Adrenal gland (tissue), 12 donors: ENCODE measurements around the gene KIRREL3. TPM values are rescaled to one million over a fixed set of nuclear protein-coding genes. Genes with fewer than 3 reads are reported as not detected.

ENCODE experiments used
- DNase-seq, 7 donors: peaks; one replicate each; pipeline ENCODE4 v3.0.0-alpha.2; 2019 to 2020
- H3K27ac ChIP-seq, 5 donors: fragments of 200-600 bp; sonication (generic) in 4 of 5; 1 replicate in 3 of 5; 2 replicates in 2 of 5; pipeline versions ENCODE4 v1.5.1 to v1.8.0; 2016 to 2020; ENCODE audit warnings: mild to moderate bottlenecking in 1 of 5
- H3K27me3 ChIP-seq: fragments of 200-600 bp; 2 replicates; pipeline ENCODE4 v1.8.0; 2021
- H3K36me3 ChIP-seq, 2 donors: fragments of 200-600 bp; replicated peaks in 1 of 2; 1 replicate in 1 of 2; 2 replicates in 1 of 2; pipeline versions ENCODE4 v1.5.1 to v1.8.0; 2018 to 2022
- H3K4me1 ChIP-seq, 2 donors: fragments of 200-600 bp; replicated peaks in 1 of 2; 1 replicate in 1 of 2; 2 replicates in 1 of 2; pipeline versions ENCODE4 v1.5.1 to v1.8.0; 2018 to 2021
- H3K4me3 ChIP-seq, 4 donors: fragments of 200-600 bp; sonication (generic) in 3 of 4; one replicate each; pipeline ENCODE4 v1.5.1; 2016 to 2018
- H3K9me3 ChIP-seq, 3 donors: fragments of 200-600 bp; sonication (generic) in 1 of 3; replicated peaks in 1 of 3; 1 replicate in 2 of 3; 2 replicates in 1 of 3; pipeline versions ENCODE4 v1.5.1 to v1.8.0; 2016 to 2021
- CTCF ChIP-seq, 6 experiments: fragments of 450-650 bp in 4 of 6; fragments of 200-600 bp in 2 of 6; sonication (generic) in 1 of 6; IDR thresholded peaks; 1 replicate in 5 of 6; 2 replicates in 1 of 6; pipeline versions ENCODE4 v1.5.1 to v1.8.0; 2016 to 2021; ENCODE audit warnings: antibody characterized with exemption in 6 of 6, mild to moderate bottlenecking in 2 of 6, moderate library complexity in 1 of 6
- POLR2A ChIP-seq, 2 donors: fragments of 450-650 bp; IDR thresholded peaks; one replicate each; pipeline ENCODE4 v1.6.1; 2017; ENCODE audit warnings: antibody characterized with exemption in 2 of 2, mild to moderate bottlenecking in 2 of 2, moderate library complexity in 1 of 2
- WGBS, 4 donors: extraction: QIAGEN DNeasy Blood & Tissue Kit in 2 of 4; methylation state at CpG; one replicate each; pipeline versions ENCODE4 v1.1.5 to v1.1.7; 2013 to 2017; 5-methylcytosine and 5-hydroxymethylcytosine counted together
- intact Hi-C, 2 donors: fragments of 100-400 bp; cut with DNase I; formaldehyde crosslinking; loops; one replicate each; pipeline versions ENCODE4 v1.14.1 to v1.15.0; 2022 to 2023
- polyA plus RNA-seq, 3 donors: library from polyadenylated mRNA; stranded (reverse); fragments of 200-250 nt in 2 of 3; fragments of 350-450 nt in 1 of 3; fragmentation: Illumina TruSeq in 1 of 3; extraction: RNeasy Lipid Tissue Mini Kit (QIAGEN cat#74804) in 1 of 3; gene quantifications; one replicate each; pipeline ENCODE4 v1.2.3, GENCODE V29; 2013 to 2014
- total RNA-seq, 9 donors: library from RNA; depleted of rRNA in 4 of 9; stranded (reverse); fragments of >200 nt in 4 of 9; fragments of 120-200 nt in 1 of 9; fragmentation: NEBNext Ultra II Directional in 1 of 9; extraction: Animal tissue kit (Norgen Biotek cat#: 25700) in 1 of 9; gene quantifications; one replicate each; pipeline versions ENCODE4 v1.1.0 to v1.2.4, GENCODE V29; 2013 to 2023
- donor health status: healthy with polysubstance abuse.
- donor health status: Bipolar disorder and iron deficiency.
- donor health status: DM: yes; HTN: yes; CAD: no.
- donor health status: DM: no; HTN: no; CAD: no.
- donor health status: DM: no; HTN: no; CAD: no.
- donor health status: DM: yes; HTN: yes; CAD: no.

The KIRREL3 gene
- total and polyA plus RNA-seq, 12 donors = 0.07 to 4.1 (median 0.64) TPM; not detected in 1

- intact Hi-C loops = no loop called here
- WGBS, 4 donors = 73 to 84% (median 82%) methylated on average over 6 of the region's 6 CpGs
- Histone ChIP-seq H3K27ac (no peak overlapping the region), H3K9me3 (no peaks in the 10 kb centered on the region), H3K27me3 (no peaks in the 10 kb centered on the region), H3K36me3 (no peaks in the 10 kb centered on the region), H3K4me1 (no peaks in the 10 kb centered on the region), H3K4me3 (no peak overlapping the region)
- TF ChIP-seq POLR2A (IDR thresholded peaks at IDR 0.05) (no peak), CTCF (IDR thresholded peaks at IDR 0.05) (no peak)
- DNase-seq = no peak
These were observed 251.8 kb downstream of the KIRREL3 start for GRCh38 chr11:126748793-126749192.

GRCh38 chr11:126748100-126748791 is 252.3 kb downstream of the KIRREL3 start:
- Histone ChIP-seq H3K36me3 (no peaks in the 10 kb centered on the region), H3K9me3 (no peaks in the 10 kb centered on the region), H3K4me3 (no peak overlapping the region), H3K4me1 (no peaks in the 10 kb centered on the region), H3K27ac (peak overlapping the region in 3 of 5 donors; percentile 8 to 44 (median 10)), H3K27me3 (no peaks in the 10 kb centered on the region)
- no peak for TF ChIP-seq CTCF (IDR thresholded peaks at IDR 0.05)
- no peak for TF ChIP-seq POLR2A (IDR thresholded peaks at IDR 0.05)
- intact Hi-C loops = no loop called here
- WGBS, 4 donors = 45 to 59% (median 47%) methylated on average over 15 to 17 of the region's 17 CpGs
- DNase-seq = peak in 4 of 7 donors; percentile 13 to 90 (median 28)

GRCh38 chr11:126747315-126747714 is 253.3 kb downstream of the KIRREL3 start:
- 90 to 94% (median 90%) methylated on average over 9 of the region's 9 CpGs for WGBS, 4 donors
- no peak overlapping the region for H3K4me3 ChIP-seq
- TF ChIP-seq CTCF (IDR thresholded peaks at IDR 0.05) (no peak), POLR2A (IDR thresholded peaks at IDR 0.05) (no peak)
- no peaks in the 10 kb centered on the region for H3K4me1 ChIP-seq
- intact Hi-C loops = no loop called here
- H3K27ac ChIP-seq = peak overlapping the region in 2 of 5 donors; percentile 8 to 44
- H3K9me3 ChIP-seq = no peaks in the 10 kb centered on the region
- no peak for DNase-seq
- no peaks in the 10 kb centered on the region for H3K27me3 ChIP-seq
- no peaks in the 10 kb centered on the region for H3K36me3 ChIP-seq

GRCh38 chr11:126746443-126746842 is 254.1 kb downstream of the KIRREL3 start:
- H3K4me3 ChIP-seq = no peak overlapping the region
- no peaks in the 10 kb centered on the region for H3K4me1 ChIP-seq
- no peak for DNase-seq
- H3K9me3 ChIP-seq = no peaks in the 10 kb centered on the region
- TF ChIP-seq CTCF (IDR thresholded peaks at IDR 0.05) (no peak), POLR2A (IDR thresholded peaks at IDR 0.05) (no peak)
- no peaks in the 10 kb centered on the region for H3K36me3 ChIP-seq
- 78 to 91% (median 90%) methylated on average over 4 of the region's 4 CpGs for WGBS, 4 donors
- intact Hi-C loops = no loop called here
- no peak overlapping the region for H3K27ac ChIP-seq
- no peaks in the 10 kb centered on the region for H3K27me3 ChIP-seq
